ENCODE measurements around the gene SCN9A.

The SCN9A gene

DNA sequence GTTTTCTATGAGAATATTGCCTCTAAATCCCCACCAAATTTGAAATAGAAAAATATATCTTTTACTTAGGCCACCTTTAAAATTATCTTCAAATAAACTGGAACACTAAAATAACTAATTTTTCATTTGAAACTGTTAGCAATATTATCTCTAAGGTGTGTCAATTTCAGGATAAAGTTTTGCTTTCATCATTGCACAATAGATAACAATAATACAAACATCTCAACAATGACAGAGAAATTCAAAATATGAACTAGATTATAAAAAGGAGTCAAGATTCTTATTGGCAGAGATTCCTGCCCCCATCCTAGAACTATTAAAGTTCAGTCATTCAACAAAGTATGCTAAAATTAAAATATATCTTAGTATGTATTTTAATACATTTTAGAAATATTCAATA is 117.9 kb downstream of the SCN9A start:
- H3K4me3 ChIP-seq (ENCODE audit: low read length) = no peak overlapping the region
- DNase-seq (ENCODE audit: low read depth) = no peak
- TF ChIP-seq, protein P1, sequence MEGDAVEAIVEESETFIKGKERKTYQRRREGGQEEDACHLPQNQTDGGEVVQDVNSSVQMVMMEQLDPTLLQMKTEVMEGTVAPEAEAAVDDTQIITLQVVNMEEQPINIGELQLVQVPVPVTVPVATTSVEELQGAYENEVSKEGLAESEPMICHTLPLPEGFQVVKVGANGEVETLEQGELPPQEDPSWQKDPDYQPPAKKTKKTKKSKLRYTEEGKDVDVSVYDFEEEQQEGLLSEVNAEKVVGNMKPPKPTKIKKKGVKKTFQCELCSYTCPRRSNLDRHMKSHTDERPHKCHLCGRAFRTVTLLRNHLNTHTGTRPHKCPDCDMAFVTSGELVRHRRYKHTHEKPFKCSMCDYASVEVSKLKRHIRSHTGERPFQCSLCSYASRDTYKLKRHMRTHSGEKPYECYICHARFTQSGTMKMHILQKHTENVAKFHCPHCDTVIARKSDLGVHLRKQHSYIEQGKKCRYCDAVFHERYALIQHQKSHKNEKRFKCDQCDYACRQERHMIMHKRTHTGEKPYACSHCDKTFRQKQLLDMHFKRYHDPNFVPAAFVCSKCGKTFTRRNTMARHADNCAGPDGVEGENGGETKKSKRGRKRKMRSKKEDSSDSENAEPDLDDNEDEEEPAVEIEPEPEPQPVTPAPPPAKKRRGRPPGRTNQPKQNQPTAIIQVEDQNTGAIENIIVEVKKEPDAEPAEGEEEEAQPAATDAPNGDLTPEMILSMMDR (conservative IDR thresholded peaks at IDR 0.05; ENCODE audit: low read length) = no peak

DNA sequence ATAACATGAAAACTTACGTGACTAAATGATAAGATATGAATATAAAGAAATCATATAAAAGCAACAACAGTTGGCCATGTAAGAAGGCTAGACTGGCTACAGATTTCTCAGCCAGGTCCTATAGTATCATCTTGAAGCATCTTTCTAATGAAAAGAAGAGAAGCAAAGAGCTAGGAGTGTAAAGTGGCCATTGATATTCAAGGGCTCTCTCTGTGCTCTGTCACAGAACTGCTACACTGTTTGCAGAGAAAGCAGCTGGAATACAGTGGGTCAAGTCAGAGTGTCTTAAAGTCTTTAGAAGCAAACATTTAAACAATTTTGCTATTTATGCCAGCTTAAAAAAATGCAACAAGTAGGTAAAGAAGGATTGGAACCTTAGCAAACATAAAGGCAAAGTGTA is 118.8 kb downstream of the SCN9A start:
- no peak for DNase-seq (ENCODE audit: low read depth)
- TF ChIP-seq, protein P1 (conservative IDR thresholded peaks at IDR 0.05; ENCODE audit: low read length) = no peak

DNA sequence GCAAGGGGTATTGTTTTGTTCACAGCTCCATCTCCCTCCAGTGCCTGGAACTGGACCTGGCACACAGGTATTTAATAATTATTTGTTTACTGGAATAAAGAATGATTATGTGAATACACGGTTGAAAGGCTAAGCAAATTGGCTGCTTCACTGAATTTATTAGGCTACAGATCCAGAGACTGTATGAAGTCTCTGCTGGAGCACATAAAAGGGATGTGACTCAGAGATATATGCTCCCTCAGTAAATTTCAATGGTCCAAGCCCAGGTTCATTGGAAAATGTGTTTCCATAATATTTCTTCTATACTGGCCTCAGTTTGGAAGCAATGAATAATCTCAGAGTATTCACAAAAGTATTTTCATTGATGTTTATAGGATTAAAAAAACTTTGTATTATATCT is 126.4 kb downstream of the SCN9A start:
- TF ChIP-seq, protein P1 (conservative IDR thresholded peaks at IDR 0.05; ENCODE audit: low read length) = no peak
- H3K4me3 ChIP-seq (ENCODE audit: low read length) = no peak overlapping the region
- DNase-seq (ENCODE audit: low read depth) = no peak

More for the DNA sequence above, 118.8 kb downstream of the SCN9A start:
- H3K4me3 ChIP-seq (ENCODE audit: low read length) = no peak overlapping the region

DNA sequence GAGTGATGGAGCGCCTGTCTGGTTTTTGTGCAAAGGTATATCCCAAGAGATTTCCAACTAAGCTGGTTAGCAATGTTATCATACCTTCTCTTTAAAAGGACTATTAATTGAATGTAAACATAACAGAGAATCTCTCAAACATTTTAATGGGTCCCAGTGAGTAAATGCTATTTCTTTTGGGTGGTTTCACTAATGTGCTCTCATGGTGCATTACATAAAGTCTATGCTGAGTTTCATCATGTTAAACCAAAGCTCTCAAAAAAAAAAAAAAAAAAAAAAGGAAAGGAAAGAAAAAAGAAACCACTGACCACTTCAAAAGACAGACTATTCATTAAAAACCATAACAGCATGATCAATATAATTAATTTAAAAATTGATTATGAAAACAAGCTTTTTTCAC is 128.8 kb downstream of the SCN9A start:
- TF ChIP-seq, protein P1 (conservative IDR thresholded peaks at IDR 0.05; ENCODE audit: low read length) = no peak
- H3K4me3 ChIP-seq (ENCODE audit: low read length) = no peak overlapping the region
- peak; percentile 22 for DNase-seq (ENCODE audit: low read depth)

DNA sequence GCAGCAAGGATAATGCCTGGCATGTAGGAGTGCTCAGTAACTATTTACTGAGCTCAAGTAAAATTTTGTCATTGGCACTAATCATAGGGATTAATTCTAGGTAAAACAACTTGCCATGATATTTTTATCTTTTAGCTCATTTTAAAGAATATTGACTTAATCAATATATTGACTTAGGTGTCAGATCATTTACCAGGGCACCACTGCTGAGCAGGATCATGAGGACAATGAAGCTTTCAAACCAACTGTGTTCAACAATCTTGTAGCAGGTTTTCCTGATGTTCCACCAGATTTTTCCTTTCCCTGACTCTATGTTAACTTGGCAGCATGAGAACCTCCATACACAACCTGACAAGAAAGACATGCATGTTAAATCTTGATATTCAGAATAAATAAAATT is 133.4 kb downstream of the SCN9A start:
- TF ChIP-seq, protein P1 (conservative IDR thresholded peaks at IDR 0.05; ENCODE audit: low read length) = no peak
- no peak overlapping the region for H3K4me3 ChIP-seq (ENCODE audit: low read length)
- DNase-seq (ENCODE audit: low read depth) = no peak

DNA sequence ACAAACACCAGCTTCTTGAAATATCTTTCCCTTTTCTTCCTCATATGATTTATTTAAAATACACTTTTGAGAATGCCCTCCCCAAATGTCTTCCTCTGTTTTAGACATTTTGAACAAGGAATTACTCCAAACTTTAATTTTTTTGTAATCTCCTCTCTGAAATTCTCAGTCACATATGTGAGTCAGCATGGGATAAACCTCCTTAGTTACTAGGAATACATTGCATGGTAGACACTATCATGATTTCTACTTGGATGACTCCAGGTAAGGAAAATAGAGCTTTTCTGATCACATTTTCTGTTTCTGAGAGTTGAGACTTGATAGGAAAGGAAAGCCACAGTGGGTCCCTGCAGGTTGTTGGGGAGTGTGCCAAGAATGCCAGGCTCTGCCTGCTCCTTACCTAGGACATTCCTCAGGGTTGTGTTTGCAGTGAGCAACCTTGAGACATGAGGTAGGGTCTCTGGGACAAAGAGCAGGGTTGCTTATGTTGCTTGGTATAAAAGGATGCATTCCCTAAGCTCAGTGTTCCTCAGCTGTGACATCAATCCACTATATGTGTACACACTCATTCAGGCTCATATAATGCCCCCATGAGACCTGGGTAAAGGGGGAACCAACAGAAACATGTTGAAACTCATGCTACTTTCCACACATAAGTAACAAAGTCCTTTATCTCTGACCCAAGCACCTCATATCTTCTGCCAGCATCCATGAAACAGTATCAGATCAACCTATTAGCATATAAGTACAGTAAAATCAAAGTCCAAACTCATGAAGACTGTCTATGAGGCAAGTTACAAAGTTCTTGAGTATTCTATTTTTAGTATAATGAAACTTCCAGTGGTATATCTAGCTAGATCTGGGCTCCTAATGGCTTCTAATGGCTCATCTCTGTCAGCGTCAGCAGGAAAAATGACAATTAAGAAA is 135.1 kb downstream of the SCN9A start:
- peak; percentile 10 for DNase-seq (ENCODE audit: low read depth)
- TF ChIP-seq, protein P1 (conservative IDR thresholded peaks at IDR 0.05; ENCODE audit: low read length) = no peak
- no peak overlapping the region for H3K4me3 ChIP-seq (ENCODE audit: low read length)

DNA sequence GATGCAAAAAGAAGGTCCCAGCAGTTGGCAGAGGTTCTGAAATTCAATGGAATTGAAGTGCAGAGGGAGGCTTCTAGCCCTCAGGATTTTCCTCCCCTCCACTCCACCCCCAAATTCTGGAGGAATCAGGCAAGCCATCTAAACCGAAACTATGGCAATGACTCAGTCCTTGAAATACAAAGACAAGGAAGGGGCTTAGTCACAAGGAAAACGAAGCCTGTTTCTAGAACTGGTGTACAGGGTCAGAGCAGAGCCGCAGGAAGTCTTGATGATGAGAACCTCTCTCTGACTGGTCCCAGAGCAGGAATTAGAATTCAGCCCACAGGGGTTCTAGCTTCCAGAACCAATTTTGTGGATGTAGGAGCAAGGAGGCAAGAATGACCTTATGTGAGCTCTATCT is 136.2 kb downstream of the SCN9A start:
- DNase-seq (ENCODE audit: low read depth) = peak; percentile 77
- peak overlapping the region; percentile 5; the same call in 1 of the 2 replicates for H3K4me3 ChIP-seq (ENCODE audit: low read length)
- TF ChIP-seq, protein P1 (conservative IDR thresholded peaks at IDR 0.05; ENCODE audit: low read length) = no peak

Measured in AG10803 (cell line).